ENCODE measurements around the gene ERCC2.

The ERCC2 gene

GRCh38 chr19:45331411-45331810, 39.0 kb downstream of the ERCC2 start:
- no peak for DNase-seq (ENCODE audit: low read depth)
- TF ChIP-seq CTCF (conservative IDR thresholded peaks at IDR 0.05; ENCODE audit: low read depth, low read length): no peak
- H3K4me3 ChIP-seq (ENCODE audit: low read depth, low read length): no peak overlapping the region

GRCh38 chr19:45327404-45328143, 42.8 kb downstream of the ERCC2 start:
- TF ChIP-seq CTCF (conservative IDR thresholded peaks at IDR 0.05; ENCODE audit: low read depth, low read length): no peak
- no peak for DNase-seq (ENCODE audit: low read depth)
- H3K4me3 ChIP-seq (ENCODE audit: low read depth, low read length): no peak overlapping the region

- DNase-seq (ENCODE audit: low read depth): no peak
- TF ChIP-seq CTCF (conservative IDR thresholded peaks at IDR 0.05; ENCODE audit: low read depth, low read length): no peak
- no peak overlapping the region for H3K4me3 ChIP-seq (ENCODE audit: low read depth, low read length)
Observed at GRCh38 chr19:45324349-45324907, 45.9 kb downstream of the ERCC2 start.

- no peak for TF ChIP-seq CTCF (conservative IDR thresholded peaks at IDR 0.05; ENCODE audit: low read depth, low read length)
- no peak for DNase-seq (ENCODE audit: low read depth)
- H3K4me3 ChIP-seq (ENCODE audit: low read depth, low read length): peak overlapping the region; percentile 8
Observed at GRCh38 chr19:45323671-45324081, 46.7 kb downstream of the ERCC2 start.

GRCh38 chr19:45322744-45323281, 47.6 kb downstream of the ERCC2 start, which contains the start of gene CKM:
Gene CKM, minus strand, starts transcription at chr19:45322875. Its CDS starts 3,162 bp downstream, at chr19:45319713.
- no peak for DNase-seq (ENCODE audit: low read depth)
- TF ChIP-seq CTCF (conservative IDR thresholded peaks at IDR 0.05; ENCODE audit: low read depth, low read length): no peak
- peak within 1 kb of the TSS; percentile 8 for H3K4me3 ChIP-seq (ENCODE audit: low read depth, low read length)

GRCh38 chr19:45322311-45322710, 48.1 kb downstream of the ERCC2 start:
- TF ChIP-seq CTCF (conservative IDR thresholded peaks at IDR 0.05; ENCODE audit: low read depth, low read length): no peak
- no peak overlapping the region for H3K4me3 ChIP-seq (ENCODE audit: low read depth, low read length)
- no peak for DNase-seq (ENCODE audit: low read depth)

All from choroid plexus epithelial cell (primary cell).